ENCODE measurements around the gene KCNE1.

GRCh38 chr21:34536820-34537219 is 24.8 kb upstream of the KCNE1 start:
- TF ChIP-seq, protein P1, sequence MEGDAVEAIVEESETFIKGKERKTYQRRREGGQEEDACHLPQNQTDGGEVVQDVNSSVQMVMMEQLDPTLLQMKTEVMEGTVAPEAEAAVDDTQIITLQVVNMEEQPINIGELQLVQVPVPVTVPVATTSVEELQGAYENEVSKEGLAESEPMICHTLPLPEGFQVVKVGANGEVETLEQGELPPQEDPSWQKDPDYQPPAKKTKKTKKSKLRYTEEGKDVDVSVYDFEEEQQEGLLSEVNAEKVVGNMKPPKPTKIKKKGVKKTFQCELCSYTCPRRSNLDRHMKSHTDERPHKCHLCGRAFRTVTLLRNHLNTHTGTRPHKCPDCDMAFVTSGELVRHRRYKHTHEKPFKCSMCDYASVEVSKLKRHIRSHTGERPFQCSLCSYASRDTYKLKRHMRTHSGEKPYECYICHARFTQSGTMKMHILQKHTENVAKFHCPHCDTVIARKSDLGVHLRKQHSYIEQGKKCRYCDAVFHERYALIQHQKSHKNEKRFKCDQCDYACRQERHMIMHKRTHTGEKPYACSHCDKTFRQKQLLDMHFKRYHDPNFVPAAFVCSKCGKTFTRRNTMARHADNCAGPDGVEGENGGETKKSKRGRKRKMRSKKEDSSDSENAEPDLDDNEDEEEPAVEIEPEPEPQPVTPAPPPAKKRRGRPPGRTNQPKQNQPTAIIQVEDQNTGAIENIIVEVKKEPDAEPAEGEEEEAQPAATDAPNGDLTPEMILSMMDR (conservative IDR thresholded peaks at IDR 0.05; ENCODE audit: low read depth, low read length) = no peak
- TF ChIP-seq EZH2 (IDR thresholded peaks at IDR 0.05; ENCODE audit: borderline replicate concordance, low read depth, low read length, poor library complexity, severe bottlenecking) = no peak
